ENCODE results near the gene CHD3. TPM values are rescaled to one million over a fixed set of nuclear protein-coding genes. Genes with fewer than 3 reads are reported as not detected.

CHD3 gene
- polyA plus RNA-seq, 1 experiment: 49.1 TPM

GRCh38 chr17:7852919-7853690, 35.5 kb upstream of the CHD3 start:
- CTCF ChIA-PET: no interaction called here
- DNase-seq (ENCODE audit: low read depth): no peak
- POLR2A ChIA-PET: no interaction called here
- Histone ChIP-seq H3K27me3 (ENCODE audit: control insufficient read depth, insufficient read depth, low read length) (no peaks in the 10 kb centered on the region), H3K4me3 (ENCODE audit: low read depth, low read length) (no peak overlapping the region), H3K36me3 (ENCODE audit: control insufficient read depth, insufficient read depth, low read length) (peaks cover 41% of the 10 kb centered on the region)
- TF ChIP-seq CTCF (IDR thresholded peaks at IDR 0.05; ENCODE audit: insufficient read depth, low read depth, low read length): no peak

- ChIA-PET POLR2A (no interaction called here), CTCF (no interaction called here)
- no peak for TF ChIP-seq CTCF (IDR thresholded peaks at IDR 0.05; ENCODE audit: insufficient read depth, low read depth, low read length)
These were observed 34.9 kb upstream of the CHD3 start for GRCh38 chr17:7853691-7854038.

GRCh38 chr17:7854078-7854777, 34.4 kb upstream of the CHD3 start:
- H3K36me3 ChIP-seq (ENCODE audit: control insufficient read depth, insufficient read depth, low read length): peaks cover 36% of the 10 kb centered on the region
- no peak overlapping the region for H3K4me3 ChIP-seq (ENCODE audit: low read depth, low read length)
- no peak for TF ChIP-seq CTCF (IDR thresholded peaks at IDR 0.05; ENCODE audit: insufficient read depth, low read depth, low read length)
- no peak for DNase-seq (ENCODE audit: low read depth)
- no peaks in the 10 kb centered on the region for H3K27me3 ChIP-seq (ENCODE audit: control insufficient read depth, insufficient read depth, low read length)
- ChIA-PET POLR2A (no interaction called here), CTCF (no interaction called here)

More at GRCh38 chr17:7853691-7854038, 34.9 kb upstream of the CHD3 start:
- H3K27me3 ChIP-seq (ENCODE audit: control insufficient read depth, insufficient read depth, low read length): no peaks in the 10 kb centered on the region
- H3K36me3 ChIP-seq (ENCODE audit: control insufficient read depth, insufficient read depth, low read length): peaks cover 40% of the 10 kb centered on the region
- no peak for DNase-seq (ENCODE audit: low read depth)
- no peak overlapping the region for H3K4me3 ChIP-seq (ENCODE audit: low read depth, low read length)

- H3K27me3 ChIP-seq (ENCODE audit: control insufficient read depth, insufficient read depth, low read length): no peaks in the 10 kb centered on the region
- H3K36me3 ChIP-seq (ENCODE audit: control insufficient read depth, insufficient read depth, low read length): peaks cover 28% of the 10 kb centered on the region
- ChIA-PET CTCF (interaction anchor here (0.7 to 3.0 kb wide), 5 partner anchors 18 to 202 kb away, joined by 3 to 23 read pairs (median 12); no protein-coding TSS in a partner anchor), POLR2A (interaction anchor here (0.6 kb wide), 2 partner anchors 10 to 13 kb away, joined by 3 to 7 read pairs; no protein-coding TSS in a partner anchor)
- DNase-seq (ENCODE audit: low read depth): no peak
- no peak within 1 kb of the TSS; the same call in 1 of the 2 replicates for H3K4me3 ChIP-seq (ENCODE audit: low read depth, low read length)
- TF ChIP-seq CTCF (IDR thresholded peaks at IDR 0.05; ENCODE audit: insufficient read depth, low read depth, low read length): no peak
These were observed 33.5 kb upstream of the CHD3 start, which contains the start of gene TMEM88 for GRCh38 chr17:7854851-7855659. TSS of gene TMEM88 (plus strand) at chr17:7855066. CDS start at chr17:7855075, 9 bp downstream.
